Neural cell (in vitro differentiated cells): ENCODE results near the gene CNTNAP2.

Source experiments
- CTCF ChIP-seq: fragments of 450-650 bp; IDR thresholded peaks from 2 replicates; pipeline ENCODE4 v1.5.1; 2014; ENCODE audit warnings: antibody characterized with exemption, mild to moderate bottlenecking, moderate library complexity; ENCODE audit not compliant: poor library complexity, severe bottlenecking
- EP300 ChIP-seq: fragments of 450-650 bp; conservative IDR thresholded peaks from 2 replicates; pipeline ENCODE4 v1.6.1; 2014; ENCODE audit warnings: antibody characterized with exemption, mild to moderate bottlenecking, moderate library complexity; ENCODE audit not compliant: poor library complexity, severe bottlenecking
- EZH2 ChIP-seq: fragments of 200-600, 300-800 bp; shearing (Covaris generic), sonication (generic); IDR thresholded peaks from 2 replicates; pipeline ENCODE4 v1.6.1; 2014; ENCODE audit warnings: antibody characterized with exemption, low read length, borderline replicate concordance, mild to moderate bottlenecking; ENCODE audit not compliant: insufficient read depth, poor library complexity, severe bottlenecking
- MXI1 ChIP-seq: fragments of 450-650 bp; conservative IDR thresholded peaks from 2 replicates; pipeline ENCODE4 v1.6.1; 2014; ENCODE audit warnings: antibody characterized with exemption, mild to moderate bottlenecking; ENCODE audit not compliant: poor library complexity, severe bottlenecking
- POLR2AphosphoS5 ChIP-seq: IDR thresholded peaks from 2 replicates; pipeline ENCODE4 v1.6.1; 2012
- SMC3 ChIP-seq: fragments of 450-650 bp; conservative IDR thresholded peaks from 2 replicates; pipeline ENCODE4 v1.6.1; 2014; ENCODE audit warnings: antibody characterized with exemption, mild to moderate bottlenecking, moderate library complexity; ENCODE audit not compliant: poor library complexity
- TAF1 ChIP-seq: IDR thresholded peaks from 2 replicates; pipeline ENCODE4 v1.6.1; 2012; ENCODE audit warnings: low read depth

GRCh38 chr7:147578196-147578595 lies 1461.6 kb downstream of the CNTNAP2 start:
- TF ChIP-seq SMC3 = no peak
- TF ChIP-seq EZH2 = no peak
- no peak for TF ChIP-seq TAF1
- no peak for TF ChIP-seq CTCF
- no peak for TF ChIP-seq POLR2AphosphoS5
- TF ChIP-seq EP300 = no peak
- TF ChIP-seq MXI1 = no peak
